OCI-LY7 (cell line): Measurements from ENCODE around the gene FAM193A.

Experiments
- CTCF ChIP-seq: fragments of 200-600 bp; sonication (generic); conservative IDR thresholded peaks from 2 replicates; pipeline ENCODE4 v1.5.1; 2014; ENCODE audit warnings: mild to moderate bottlenecking, antibody characterized with exemption, low read length, moderate library complexity, mixed read lengths
- EZH2phosphoT487 ChIP-seq: fragments of 200-600 bp; sonication (generic); IDR thresholded peaks from 2 replicates; pipeline ENCODE4 v1.6.1; 2018; ENCODE audit warnings: low read depth, borderline replicate concordance, mild to moderate bottlenecking, mixed run types, antibody characterized with exemption, low read length, moderate library complexity, mixed read lengths

- TF ChIP-seq CTCF, result no peak
- no peak for TF ChIP-seq EZH2phosphoT487
Measured at GRCh38 chr4:2757426-2757825, 221.0 kb downstream of the FAM193A start.
